HG03135 (cell line): ENCODE results near the gene CCDC102B.
"Not testable (repeated sequence)": the region's sequence is repeated elsewhere in the genome, so short reads cannot be mapped to it uniquely, and the experiment has no call there.

Experiments used
- ATAC-seq: cut with Tn5 transposase; IDR thresholded peaks from one replicate; pipeline ENCODE4 v1.9.1; 2021; ENCODE audit warnings: mild to moderate bottlenecking, moderate library complexity; ENCODE audit not compliant: unreplicated experiment

The CCDC102B gene

GRCh38 chr18:68965817-68966216 lies 167.9 kb downstream of the CCDC102B start:
- no peak for ATAC-seq

GRCh38 chr18:68969027-68969426 lies 171.1 kb downstream of the CCDC102B start:
- no peak for ATAC-seq

- ATAC-seq: no peak
Measured at GRCh38 chr18:68972176-68972575, 174.3 kb downstream of the CCDC102B start.

- ATAC-seq: no peak
Measured at GRCh38 chr18:68979737-68980136, 181.9 kb downstream of the CCDC102B start.

GRCh38 chr18:68983126-68983525 lies 185.2 kb downstream of the CCDC102B start:
- ATAC-seq: no peak

GRCh38 chr18:68984342-68984741 lies 186.5 kb downstream of the CCDC102B start:
- no peak for ATAC-seq

- no peak for ATAC-seq
Measured at GRCh38 chr18:68985172-68985820, 187.4 kb downstream of the CCDC102B start.

GRCh38 chr18:68991286-68991685 lies 193.4 kb downstream of the CCDC102B start:
- ATAC-seq: no peak

GRCh38 chr18:68992719-68993482 lies 195.0 kb downstream of the CCDC102B start:
- ATAC-seq: no peak

- ATAC-seq: no peak
Measured at GRCh38 chr18:68995675-68996074, 197.8 kb downstream of the CCDC102B start.

GRCh38 chr18:68997845-68998244 lies 200.0 kb downstream of the CCDC102B start:
- ATAC-seq: no peak

GRCh38 chr18:69000366-69000765 lies 202.5 kb downstream of the CCDC102B start:
- ATAC-seq: no peak

GRCh38 chr18:69002233-69002632 lies 204.4 kb downstream of the CCDC102B start:
- no peak for ATAC-seq

- not testable (repeated sequence) for ATAC-seq
Measured at GRCh38 chr18:69006212-69006611, 208.3 kb downstream of the CCDC102B start.

GRCh38 chr18:69008538-69008937 lies 210.7 kb downstream of the CCDC102B start:
- ATAC-seq: no peak

GRCh38 chr18:69021211-69021805 lies 223.4 kb downstream of the CCDC102B start:
- ATAC-seq: no peak

GRCh38 chr18:69022426-69022825 lies 224.5 kb downstream of the CCDC102B start:
- ATAC-seq: no peak

GRCh38 chr18:69031571-69031970 lies 233.7 kb downstream of the CCDC102B start:
- no peak for ATAC-seq

GRCh38 chr18:69032009-69032408 lies 234.1 kb downstream of the CCDC102B start:
- no peak for ATAC-seq

GRCh38 chr18:69035756-69036155 lies 237.9 kb downstream of the CCDC102B start:
- ATAC-seq: no peak

- no peak for ATAC-seq
Measured at GRCh38 chr18:69044215-69044614, 246.3 kb downstream of the CCDC102B start.

GRCh38 chr18:69064063-69064462 lies 266.2 kb downstream of the CCDC102B start:
- no peak for ATAC-seq
